Endodermal cell (in vitro differentiated cells): Measurements from ENCODE around the gene PAMR1. TPM values are rescaled to one million over a fixed set of nuclear protein-coding genes. Genes with fewer than 3 reads are reported as not detected.

Experiments
- DNase-seq: peaks from one replicate; pipeline ENCODE4 v3.0.0-alpha.2; 2017
- H3K27ac ChIP-seq: 2 replicates; pipeline ENCODE4 v1.5.1; 2013; ENCODE audit warnings: mild to moderate bottlenecking, low read depth, low read length, moderate library complexity
- H3K27me3 ChIP-seq: 2 replicates; pipeline ENCODE4 v1.6.1; 2013; ENCODE audit warnings: mild to moderate bottlenecking, low read length, moderate library complexity; ENCODE audit not compliant: insufficient read depth, control insufficient read depth, poor library complexity, severe bottlenecking
- H3K36me3 ChIP-seq: 2 replicates; pipeline ENCODE4 v1.7.0; 2013; ENCODE audit warnings: mild to moderate bottlenecking, low read length, moderate library complexity; ENCODE audit not compliant: control insufficient read depth, insufficient read depth
- H3K4me1 ChIP-seq: one replicate; pipeline ENCODE4 v1.7.0; 2013; ENCODE audit warnings: low read length; ENCODE audit not compliant: control insufficient read depth, insufficient read depth
- H3K4me3 ChIP-seq: 2 replicates; pipeline ENCODE4 v1.5.1; 2013; ENCODE audit warnings: mild to moderate bottlenecking, low read length, moderate library complexity
- H3K9ac ChIP-seq: 2 replicates; pipeline ENCODE4 v1.6.1; 2013; ENCODE audit warnings: mild to moderate bottlenecking, low read length, moderate library complexity; ENCODE audit not compliant: poor library complexity, severe bottlenecking; ENCODE audit errors: extremely low read depth
- H3K9me3 ChIP-seq: 2 replicates; pipeline ENCODE4 v1.6.1; 2013; ENCODE audit warnings: mild to moderate bottlenecking, low read length, moderate library complexity; ENCODE audit not compliant: control insufficient read depth
- H3K27ac Mint-ChIP-seq: 2 replicates; pipeline ENCODE4 v1.8.0; 2020; ENCODE audit warnings: mixed read lengths
- H3K27me3 Mint-ChIP-seq: 2 replicates; pipeline ENCODE4 v1.8.0; 2021; ENCODE audit warnings: mild to moderate bottlenecking, mixed read lengths; ENCODE audit not compliant: insufficient read depth
- H3K36me3 Mint-ChIP-seq: 2 replicates; pipeline ENCODE4 v1.8.0; 2020; ENCODE audit warnings: low read depth, mixed read lengths
- H3K4me1 Mint-ChIP-seq: 2 replicates; pipeline ENCODE4 v1.8.0; 2020; ENCODE audit warnings: mixed read lengths
- H3K4me3 Mint-ChIP-seq: 2 replicates; pipeline ENCODE4 v1.8.0; 2020; ENCODE audit warnings: mild to moderate bottlenecking, moderate library complexity, mixed read lengths
- H3K9me3 Mint-ChIP-seq: 2 replicates; pipeline ENCODE4 v1.8.0; 2020; ENCODE audit warnings: mild to moderate bottlenecking, mixed read lengths
- WGBS, 2 experiments: methylation state at CpG; one replicate each; pipeline versions ENCODE4 v1.1.5 to v1.1.7; 2013; ENCODE audit warnings: missing lambda C conversion rate in 2 of 2, mixed read lengths in 1 of 2; ENCODE audit not compliant: insufficient coverage in 1 of 2, insufficient read length in 1 of 2; 5-methylcytosine and 5-hydroxymethylcytosine counted together
- total RNA-seq, 2 donors: library from RNA; stranded (reverse); fragmentation: NEBNext Ultra II Directional in 1 of 2; extraction: Animal tissue kit (Norgen Biotek cat#: 25700) in 1 of 2; gene quantifications; 2 replicates in 1 of 2; 3 replicates in 1 of 2; pipeline ENCODE4 v1.2.1, GENCODE V29; 2021
- TF ChIP-seq, protein P1 (sequence below): fragments of 200-600 bp; sonication (generic); conservative IDR thresholded peaks from 2 replicates; pipeline ENCODE4 v1.5.0; 2021; ENCODE audit warnings: antibody characterized with exemption, mild to moderate bottlenecking

Gene PAMR1
- total RNA-seq, 2 donors from 2014 or later: 55.3 to 79.0 TPM

GRCh38 chr11:35517481-35517880 is 7.9 kb downstream of the PAMR1 start:
- H3K9me3 ChIP-seq: no peaks in the 10 kb centered on the region
- Mint-ChIP-seq H3K9me3 (no peaks in the 10 kb centered on the region), H3K27ac (no peak overlapping the region), H3K36me3 (no peaks in the 10 kb centered on the region), H3K27me3 (peaks cover 17% of the 10 kb centered on the region), H3K4me1 (peaks cover 34% of the 10 kb centered on the region), H3K4me3 (no peak overlapping the region)
- H3K9ac ChIP-seq: no peak overlapping the region
- H3K36me3 ChIP-seq: no peaks in the 10 kb centered on the region
- 80 to 100% methylated on average over 1 of the region's 1 CpG for WGBS, 2 experiments
- H3K27me3 ChIP-seq: no peaks in the 10 kb centered on the region
- no peak overlapping the region for H3K27ac ChIP-seq
- H3K4me1 ChIP-seq: peaks cover 12% of the 10 kb centered on the region
- TF ChIP-seq, protein P1, sequence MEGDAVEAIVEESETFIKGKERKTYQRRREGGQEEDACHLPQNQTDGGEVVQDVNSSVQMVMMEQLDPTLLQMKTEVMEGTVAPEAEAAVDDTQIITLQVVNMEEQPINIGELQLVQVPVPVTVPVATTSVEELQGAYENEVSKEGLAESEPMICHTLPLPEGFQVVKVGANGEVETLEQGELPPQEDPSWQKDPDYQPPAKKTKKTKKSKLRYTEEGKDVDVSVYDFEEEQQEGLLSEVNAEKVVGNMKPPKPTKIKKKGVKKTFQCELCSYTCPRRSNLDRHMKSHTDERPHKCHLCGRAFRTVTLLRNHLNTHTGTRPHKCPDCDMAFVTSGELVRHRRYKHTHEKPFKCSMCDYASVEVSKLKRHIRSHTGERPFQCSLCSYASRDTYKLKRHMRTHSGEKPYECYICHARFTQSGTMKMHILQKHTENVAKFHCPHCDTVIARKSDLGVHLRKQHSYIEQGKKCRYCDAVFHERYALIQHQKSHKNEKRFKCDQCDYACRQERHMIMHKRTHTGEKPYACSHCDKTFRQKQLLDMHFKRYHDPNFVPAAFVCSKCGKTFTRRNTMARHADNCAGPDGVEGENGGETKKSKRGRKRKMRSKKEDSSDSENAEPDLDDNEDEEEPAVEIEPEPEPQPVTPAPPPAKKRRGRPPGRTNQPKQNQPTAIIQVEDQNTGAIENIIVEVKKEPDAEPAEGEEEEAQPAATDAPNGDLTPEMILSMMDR: no peak
- no peak overlapping the region for H3K4me3 ChIP-seq
- DNase-seq: no peak

- Histone ChIP-seq H3K27ac (no peak overlapping the region), H3K27me3 (no peaks in the 10 kb centered on the region), H3K9me3 (no peaks in the 10 kb centered on the region), H3K9ac (no peak overlapping the region), H3K36me3 (no peaks in the 10 kb centered on the region), H3K4me1 (peaks cover 16% of the 10 kb centered on the region), H3K4me3 (no peak overlapping the region)
- Mint-ChIP-seq H3K4me1 (peaks cover 34% of the 10 kb centered on the region), H3K9me3 (no peaks in the 10 kb centered on the region), H3K36me3 (no peaks in the 10 kb centered on the region), H3K27ac (no peak overlapping the region), H3K27me3 (peaks cover 14% of the 10 kb centered on the region), H3K4me3 (no peak overlapping the region)
- TF ChIP-seq, protein P1: no peak
- no peak for DNase-seq
- WGBS, 2 experiments: 86 to 88% methylated on average over 3 to 4 of the region's 4 CpGs
Measured at GRCh38 chr11:35516403-35516802, 9.0 kb downstream of the PAMR1 start.

DNA sequence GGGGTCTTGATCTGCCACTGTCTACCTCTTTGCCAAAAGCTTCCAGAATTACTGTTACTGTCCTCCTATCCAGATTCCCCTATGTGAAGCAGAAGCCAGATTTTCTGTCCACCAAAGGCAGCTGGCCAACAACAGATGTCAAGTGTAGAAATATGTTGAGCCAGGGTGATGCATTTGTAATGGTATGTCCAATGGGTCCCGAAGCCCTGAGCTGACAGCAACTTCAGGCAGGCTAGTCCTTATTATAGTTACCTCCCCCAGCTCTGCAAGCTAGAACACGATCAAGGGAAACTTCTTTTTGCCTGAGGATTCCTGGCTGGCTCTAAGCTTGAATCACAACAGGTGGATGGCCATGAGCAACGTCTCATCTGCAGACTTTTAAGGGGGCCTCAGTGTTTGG is 10.2 kb downstream of the PAMR1 start:
- Mint-ChIP-seq H3K27ac (no peak overlapping the region), H3K36me3 (no peaks in the 10 kb centered on the region), H3K27me3 (peaks cover 11% of the 10 kb centered on the region), H3K4me3 (no peak overlapping the region), H3K4me1 (peaks cover 34% of the 10 kb centered on the region), H3K9me3 (no peaks in the 10 kb centered on the region)
- Histone ChIP-seq H3K4me1 (peaks cover 16% of the 10 kb centered on the region), H3K27me3 (no peaks in the 10 kb centered on the region), H3K27ac (no peak overlapping the region), H3K4me3 (no peak overlapping the region), H3K36me3 (no peaks in the 10 kb centered on the region), H3K9me3 (no peaks in the 10 kb centered on the region), H3K9ac (no peak overlapping the region)
- TF ChIP-seq, protein P1: no peak
- WGBS, 2 experiments: 62 to 67% methylated on average over 2 to 3 of the region's 3 CpGs
- DNase-seq: no peak
